Inferior parietal cortex (tissue), 1 donor: ENCODE data around the gene TRAF1.

Experiments used
- DNase-seq: peaks from one replicate; pipeline ENCODE4 v3.0.0-alpha.2; 2016; ENCODE audit errors: extremely low spot score

TRAF1 gene

DNA sequence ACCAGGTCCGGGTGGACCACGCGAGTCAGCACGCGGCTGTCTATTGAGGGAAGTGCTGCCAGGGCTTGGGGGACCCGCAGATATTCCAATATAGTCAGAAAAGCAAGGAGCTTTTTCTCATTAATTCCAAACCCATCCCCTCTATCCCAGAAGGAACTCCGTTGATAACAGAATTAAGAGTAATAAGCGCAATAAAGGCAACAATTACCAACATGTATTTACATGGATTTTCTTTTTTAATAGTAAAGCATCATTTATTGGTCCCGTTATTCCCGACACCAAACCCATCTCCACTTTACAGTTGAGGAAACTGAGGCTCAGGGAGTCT, 57.3 kb downstream of the TRAF1 start:
- DNase-seq = no peak

DNA sequence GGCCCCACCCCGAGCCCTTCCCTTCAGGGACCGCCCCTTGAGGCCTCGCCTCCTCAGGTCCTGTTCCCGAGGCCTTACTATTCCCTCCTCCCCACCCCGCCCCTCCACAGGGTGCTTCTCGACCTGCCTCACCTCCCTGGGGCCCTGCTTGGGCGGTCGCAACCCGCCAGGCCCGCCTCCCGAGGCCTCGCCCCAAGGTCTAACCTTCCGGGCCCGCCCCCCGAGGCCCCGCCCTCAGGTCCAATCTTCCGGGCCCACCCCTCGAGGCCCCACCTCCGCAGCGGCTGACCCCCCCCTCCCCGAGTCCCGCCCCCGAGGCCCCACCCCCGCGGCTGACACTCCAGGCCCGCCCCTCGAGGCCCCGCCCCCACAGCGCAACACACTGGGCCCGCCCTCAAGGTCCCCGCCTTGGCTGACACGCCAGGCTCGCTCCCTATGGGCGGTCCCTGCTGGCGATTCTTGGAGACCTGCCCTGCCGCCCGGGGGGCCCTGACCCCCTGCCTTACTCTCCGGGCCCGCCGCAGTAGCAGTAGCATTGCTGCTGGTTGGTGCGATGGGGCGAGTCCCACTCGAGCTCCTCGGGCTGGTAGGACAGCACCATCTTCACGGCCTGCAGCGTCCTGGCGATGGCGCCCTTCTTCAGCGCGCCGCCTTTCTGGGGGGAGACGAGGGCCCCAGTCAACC, 57.8 kb downstream of the TRAF1 start:
- peak; percentile 81 for DNase-seq

DNA sequence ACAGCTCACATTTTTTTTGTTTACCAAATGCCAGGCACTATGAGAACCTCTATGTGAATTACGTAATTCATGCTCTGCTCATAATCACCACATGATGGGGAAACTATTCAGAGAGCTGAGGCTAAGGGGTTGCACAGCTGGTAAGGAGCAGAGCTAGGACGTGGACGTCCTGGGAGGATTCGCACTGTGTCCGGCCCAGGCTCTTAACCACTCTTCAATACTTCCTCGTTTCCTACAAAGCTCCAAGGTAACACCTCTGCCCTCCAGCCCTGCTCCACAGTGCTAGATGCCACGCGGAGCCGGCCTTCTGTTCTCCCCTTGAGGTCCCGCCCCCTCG, 58.3 kb downstream of the TRAF1 start:
- no peak for DNase-seq

DNA sequence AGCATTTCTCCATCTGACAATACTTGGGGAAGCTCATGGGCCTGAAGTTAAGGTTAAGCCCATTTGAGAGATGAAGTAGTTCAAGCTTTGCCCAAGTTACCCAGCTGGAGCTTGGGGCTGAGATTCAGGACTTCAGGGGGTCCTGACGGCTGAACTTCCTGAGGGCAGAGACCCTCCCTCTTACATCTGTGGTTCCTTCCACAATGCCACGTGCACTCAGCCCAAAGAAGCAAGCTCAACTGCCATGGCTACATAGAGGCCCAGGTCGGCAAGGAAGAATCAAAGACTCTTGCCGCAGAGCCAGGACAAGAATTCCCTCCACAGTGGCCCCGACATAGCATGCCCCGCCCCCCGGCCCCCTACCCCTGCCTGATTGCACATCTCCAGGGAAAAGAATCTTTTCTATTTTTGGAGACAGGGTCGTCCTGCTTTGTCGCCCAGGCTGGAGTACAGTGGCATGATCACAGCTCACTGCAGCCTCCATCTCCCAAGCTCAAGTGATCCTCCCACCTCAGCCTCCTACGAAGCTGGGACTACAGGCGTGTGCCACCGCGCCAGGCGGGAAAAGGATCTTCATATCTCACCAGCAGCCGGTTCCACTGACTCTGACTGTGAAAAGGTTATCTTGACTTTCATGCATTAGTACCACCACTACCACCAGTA, 58.8 kb downstream of the TRAF1 start:
- DNase-seq = no peak

DNA sequence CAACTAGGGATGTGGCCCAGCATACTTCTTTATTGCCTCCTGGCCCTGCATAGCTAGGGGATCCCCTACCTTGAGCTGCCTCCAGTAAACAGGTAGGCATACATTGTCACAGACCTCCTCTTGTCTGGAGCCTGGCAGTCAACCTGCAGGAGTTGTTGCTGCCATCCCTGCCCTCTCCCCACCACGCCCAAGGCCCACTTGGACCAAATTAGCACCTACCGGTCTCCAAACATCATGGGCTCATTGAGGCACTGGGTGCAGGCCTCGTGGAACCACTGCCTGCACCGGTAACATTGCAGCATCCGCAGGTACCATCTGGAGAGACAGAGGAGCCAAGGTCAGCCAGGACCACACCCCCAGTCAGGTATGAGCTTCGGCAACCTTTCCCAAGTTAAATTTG, 59.9 kb downstream of the TRAF1 start:
- DNase-seq = no peak

DNA sequence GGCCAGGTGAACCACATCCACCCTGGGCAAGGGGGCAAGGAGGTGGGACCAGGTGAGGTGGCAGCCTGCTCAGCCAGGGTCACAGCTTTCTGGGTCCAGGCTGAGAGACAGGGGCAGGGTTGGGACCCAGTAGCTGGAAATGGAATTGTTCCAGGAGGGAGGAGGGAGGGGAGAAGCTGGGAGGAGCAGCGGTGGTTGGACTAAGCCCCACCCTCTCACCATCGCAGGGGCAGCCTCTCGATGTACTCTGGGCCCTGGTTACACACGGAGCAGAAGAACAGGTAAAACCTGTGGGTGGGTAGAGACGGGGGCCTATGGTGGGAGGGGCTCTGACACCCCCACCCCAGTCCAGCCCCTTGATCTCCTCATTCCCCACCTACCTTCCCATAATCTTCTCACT, 60.8 kb downstream of the TRAF1 start:
- no peak for DNase-seq

DNA sequence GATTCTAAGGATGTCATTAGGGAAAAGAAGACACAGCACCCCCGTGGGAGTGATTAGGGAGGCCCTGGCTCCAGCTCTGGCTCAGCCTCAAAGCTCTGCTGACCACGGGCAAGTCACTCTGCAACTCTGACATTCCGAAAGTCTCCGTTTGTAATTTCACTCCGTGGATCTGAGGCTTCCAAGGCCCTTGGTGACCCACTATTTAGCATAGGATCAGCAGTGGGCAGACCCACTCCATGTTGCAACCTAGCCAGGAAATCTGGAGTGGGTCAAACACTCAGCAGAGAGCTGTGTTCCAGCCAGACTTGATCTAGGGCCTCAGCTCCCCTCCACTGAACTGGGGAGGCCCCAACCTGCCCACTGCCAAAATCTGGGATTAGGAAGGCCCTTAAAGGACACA, 61.4 kb downstream of the TRAF1 start:
- no peak for DNase-seq

DNA sequence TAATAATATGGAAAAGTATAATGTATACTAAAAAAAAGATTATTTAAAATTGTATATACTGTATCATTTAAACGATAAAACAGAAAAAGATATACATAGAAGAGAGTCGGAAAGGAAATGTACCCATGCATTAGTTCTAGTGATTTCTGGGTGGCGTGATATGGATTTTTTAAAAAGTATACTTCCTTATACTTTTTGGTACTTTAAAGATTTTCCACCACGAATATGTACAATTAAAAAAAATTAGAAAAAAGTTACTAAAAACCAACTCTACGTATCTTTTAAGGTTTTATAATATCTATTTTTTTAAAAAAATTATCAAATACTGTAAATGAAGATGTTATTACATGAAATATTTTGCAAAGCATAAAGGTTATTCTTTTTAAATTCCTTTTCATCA, 61.9 kb downstream of the TRAF1 start:
- no peak for DNase-seq

DNA sequence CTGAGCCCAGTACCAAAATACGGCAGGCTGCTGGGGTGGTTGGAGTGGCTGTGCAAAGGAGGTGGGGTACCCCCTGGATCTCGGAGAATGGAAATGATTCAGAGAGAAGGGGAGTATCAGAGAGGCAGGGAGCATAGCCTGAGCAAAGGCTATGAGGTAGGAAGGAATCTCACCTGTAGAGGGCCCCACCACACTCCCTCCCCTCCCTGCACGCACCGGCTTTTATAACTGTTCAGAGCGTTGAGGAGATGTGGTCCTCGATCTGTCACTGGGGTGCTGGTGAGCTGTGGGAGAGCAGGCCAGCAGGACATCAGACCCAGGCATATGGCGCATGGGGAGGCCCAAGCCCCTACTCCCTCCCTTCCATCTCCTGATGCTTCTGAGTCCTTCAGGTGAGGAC, 62.8 kb downstream of the TRAF1 start:
- DNase-seq = no peak

DNA sequence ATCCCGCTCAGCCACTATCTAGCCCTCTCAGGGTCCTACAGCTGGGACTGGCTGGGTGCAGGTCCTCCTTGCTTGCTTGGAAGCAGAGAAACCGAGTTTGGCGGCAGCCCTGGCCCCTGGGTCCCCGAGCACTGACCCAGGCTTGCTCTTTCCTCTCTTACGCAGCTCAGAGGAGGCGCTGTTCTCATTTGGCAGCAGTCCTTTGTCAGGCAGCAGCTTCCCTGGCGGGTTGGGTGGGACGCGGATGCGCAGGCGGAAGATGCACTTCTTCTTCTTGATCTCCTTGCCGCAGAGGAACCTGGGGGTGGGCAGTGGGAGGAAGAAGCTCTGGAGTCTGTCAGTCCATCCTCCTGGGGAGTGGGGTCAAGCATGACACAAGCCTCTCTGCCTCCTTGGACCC, 64.1 kb downstream of the TRAF1 start:
- no peak for DNase-seq

DNA sequence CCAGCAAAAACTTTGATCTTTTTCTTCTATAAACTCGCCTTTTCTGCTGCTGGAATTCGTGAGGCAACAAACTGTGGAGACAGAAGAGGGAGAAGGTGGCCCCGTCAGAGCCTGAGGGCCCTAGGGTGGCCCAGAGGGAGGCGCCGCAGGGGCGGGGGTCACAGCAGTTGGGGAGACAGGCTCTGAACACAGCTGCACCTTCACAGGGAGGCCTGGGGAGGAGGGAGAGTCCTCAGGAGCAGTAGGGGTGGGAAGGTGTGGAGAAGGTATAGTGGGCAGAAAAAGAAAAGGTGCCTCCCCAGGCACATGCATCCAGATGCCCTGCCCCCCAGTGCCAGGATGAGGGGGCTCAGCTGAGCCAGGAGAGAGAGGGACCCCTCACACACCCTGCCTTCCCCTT, 64.7 kb downstream of the TRAF1 start:
- no peak for DNase-seq

DNA sequence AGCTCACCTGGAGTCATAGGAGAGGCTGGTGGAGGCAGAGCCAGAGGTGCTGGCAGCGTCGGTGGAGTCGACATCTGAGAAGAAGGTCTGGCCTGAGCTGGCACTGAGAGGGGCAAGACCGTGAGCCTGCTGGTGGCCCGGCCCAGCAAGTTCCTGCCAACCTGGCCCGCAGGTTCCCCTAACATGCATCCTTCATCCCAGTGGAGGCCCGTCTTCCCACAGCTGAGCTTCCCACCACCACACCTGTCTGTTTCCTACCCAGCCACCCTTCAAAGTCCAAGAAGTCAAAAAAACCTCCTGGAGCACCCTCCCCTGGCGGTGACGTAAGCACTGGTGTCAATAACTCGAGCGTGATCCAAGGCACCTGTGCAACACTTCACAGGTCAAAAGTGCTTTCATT, 66.5 kb downstream of the TRAF1 start:
- DNase-seq = no peak

DNA sequence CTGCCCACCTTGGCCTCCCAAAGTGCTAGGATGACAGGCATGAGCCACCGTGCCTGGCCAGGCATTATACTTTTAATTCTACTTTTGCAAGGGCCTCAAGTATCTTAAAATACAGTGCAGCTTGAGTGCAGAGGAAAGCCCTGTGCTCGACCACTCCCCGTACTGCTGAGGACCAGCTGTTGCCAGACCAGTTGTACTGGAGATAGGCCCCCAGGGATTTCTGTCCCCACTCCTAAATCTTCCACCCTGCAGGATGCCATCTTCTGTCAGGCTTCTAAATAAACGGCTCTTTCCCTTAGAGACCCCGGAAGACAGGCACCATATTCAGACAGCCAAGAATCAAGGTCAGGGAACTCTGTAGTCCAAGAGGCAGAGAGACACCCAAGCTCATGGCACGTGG, 67.2 kb downstream of the TRAF1 start:
- no peak for DNase-seq

DNA sequence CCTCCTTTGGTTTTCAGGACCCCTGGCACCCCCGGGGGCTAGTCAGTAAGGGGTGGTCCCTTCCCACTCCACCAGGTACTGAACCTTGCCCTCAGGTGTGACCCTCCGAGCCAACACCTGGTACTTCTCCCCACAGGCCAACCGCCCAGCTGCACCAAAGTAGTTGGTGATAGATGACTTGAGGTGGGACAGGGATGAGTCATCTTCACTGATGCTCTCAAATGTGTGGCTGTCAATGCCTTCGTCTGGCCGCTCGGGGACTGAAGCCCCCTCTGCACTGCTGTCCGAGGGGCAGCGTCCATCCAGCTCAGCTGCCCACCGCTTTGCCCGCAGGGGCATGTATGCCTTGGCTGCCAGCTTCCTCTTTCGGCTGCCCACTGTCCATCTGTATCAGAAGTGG, 68.7 kb downstream of the TRAF1 start:
- DNase-seq = no peak

DNA sequence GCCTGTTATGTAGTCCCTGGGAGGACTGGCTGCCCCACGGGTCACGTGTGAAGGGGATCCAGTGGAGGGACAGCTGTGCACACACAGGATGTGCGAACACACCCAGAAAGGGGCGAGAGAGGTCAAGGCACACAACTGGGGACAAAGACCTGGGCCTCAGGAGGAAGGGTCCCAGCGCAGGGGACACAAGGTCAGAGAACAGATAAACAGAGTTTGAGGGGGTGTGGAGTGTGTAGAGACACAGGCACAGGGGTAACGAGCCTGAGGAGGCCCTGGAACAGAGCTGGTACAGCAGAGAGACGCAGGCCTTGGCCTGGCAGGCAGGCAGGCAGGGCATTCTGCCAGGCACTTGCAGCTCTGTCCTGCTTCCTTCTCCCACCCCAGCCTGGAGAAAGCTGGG, 69.1 kb downstream of the TRAF1 start:
- DNase-seq = no peak

DNA sequence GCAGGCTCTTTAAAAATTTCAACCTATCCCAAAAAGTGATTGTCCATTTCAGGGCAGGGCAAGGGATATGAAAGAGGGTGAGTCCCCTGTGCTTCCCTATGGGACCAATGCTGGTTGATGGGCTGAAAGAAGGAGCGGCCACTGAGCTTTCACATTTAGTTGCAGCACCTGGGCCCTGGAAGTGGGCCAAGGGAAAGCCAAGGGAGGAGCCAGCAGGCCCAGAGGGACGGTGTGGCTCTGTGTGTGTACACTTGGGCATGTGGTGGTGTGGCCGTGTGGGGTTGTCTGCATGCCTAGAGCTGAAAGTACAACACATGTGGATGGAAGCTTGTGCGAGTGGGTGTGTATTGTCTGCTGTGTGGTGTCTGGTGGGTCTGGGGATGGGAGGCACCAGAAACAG, 69.9 kb downstream of the TRAF1 start:
- DNase-seq = no peak

DNA sequence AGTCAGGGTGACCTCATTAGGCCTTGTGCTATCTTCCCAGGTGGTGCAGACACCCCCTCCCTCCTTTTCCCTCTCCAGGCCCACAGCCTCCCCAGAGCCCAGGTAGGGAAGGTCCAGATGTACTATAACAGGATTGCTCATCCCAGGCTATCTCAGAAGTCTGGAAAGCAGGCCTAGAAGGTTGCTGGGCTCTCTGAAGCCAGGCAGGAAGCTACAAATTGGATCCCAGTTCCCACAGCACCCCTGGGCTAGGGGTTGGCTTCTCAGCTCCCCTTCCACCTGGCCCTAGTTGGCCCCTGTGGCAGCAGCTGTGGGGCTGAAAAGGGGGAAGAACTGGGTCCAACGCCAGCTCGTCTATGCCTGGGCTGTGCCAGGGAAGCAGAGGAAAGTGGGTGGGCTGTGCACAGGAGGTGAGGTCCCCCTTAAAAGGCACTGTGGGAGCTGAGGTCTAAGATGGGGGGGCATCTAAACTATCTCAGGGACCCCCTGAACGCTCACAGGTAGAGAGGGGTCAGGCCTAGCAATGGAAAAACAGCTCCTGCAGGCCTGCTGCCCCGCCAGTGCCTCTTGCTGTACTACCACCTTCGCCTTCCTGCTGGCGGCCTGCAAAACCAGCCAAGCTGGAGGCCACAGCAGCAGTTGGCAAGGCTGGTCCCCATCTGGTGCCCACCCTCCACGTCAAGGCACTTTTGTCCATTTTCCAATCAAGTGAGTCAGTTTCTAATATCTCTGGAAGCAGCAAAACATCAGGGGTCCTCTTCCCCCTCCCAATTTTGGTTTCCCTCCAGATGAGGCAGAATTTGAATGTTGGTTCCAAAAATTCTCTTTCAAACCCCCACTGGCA, 70.5 kb downstream of the TRAF1 start:
- DNase-seq = no peak

DNA sequence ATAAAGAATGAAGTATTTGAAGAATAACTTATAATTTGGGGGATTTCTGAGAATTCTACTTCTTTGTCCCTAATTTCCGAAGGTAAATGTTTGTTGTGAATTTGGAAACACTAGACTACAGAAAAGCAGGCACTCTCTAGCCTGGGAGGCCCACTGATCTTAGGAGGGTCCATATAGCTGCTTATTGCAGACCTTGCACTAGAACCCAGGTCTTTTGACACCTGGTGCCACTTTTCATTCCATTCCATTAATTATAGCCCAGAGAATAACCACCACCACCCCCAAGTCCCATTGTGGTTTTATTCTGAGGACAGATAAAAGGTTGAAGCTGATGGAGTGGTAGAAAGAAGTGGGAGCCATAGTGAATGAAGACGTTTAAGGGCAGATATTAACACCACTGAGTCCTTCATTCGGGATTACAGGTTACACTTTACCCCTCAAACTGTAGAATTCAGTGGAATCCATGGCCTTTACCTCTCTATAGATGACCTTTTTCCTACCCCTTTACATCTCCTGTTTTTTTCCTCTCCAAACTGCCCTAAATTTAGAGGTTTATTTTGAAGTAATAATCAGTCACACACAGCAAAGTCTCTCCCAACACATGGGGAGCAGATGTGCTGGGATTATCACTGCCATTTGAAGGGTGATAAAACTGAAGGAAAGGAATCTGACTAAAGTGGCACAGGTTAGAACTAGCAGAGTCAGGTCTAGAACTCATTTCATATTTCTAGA, 71.8 kb downstream of the TRAF1 start:
- no peak for DNase-seq

DNA sequence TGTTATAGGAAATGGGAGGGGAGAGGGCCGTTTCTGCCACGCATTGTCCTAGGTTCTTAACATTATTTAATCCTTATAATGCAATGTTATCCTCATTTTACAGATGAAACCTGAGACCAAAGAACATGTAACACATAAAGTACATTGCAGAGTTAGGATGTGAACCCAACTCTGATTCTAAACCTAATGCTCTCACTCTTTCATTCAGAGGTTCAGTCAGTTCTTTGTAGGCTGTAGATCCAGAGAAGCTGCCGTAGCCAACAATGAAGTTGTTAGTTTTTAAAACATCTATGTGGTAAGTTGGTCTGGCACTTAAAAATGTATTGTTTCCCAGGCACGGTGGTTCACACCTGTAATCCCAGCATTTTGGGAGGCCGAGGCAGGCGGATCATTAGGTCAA, 73.4 kb downstream of the TRAF1 start:
- no peak for DNase-seq
